ENCODE data around the gene SWT1.

- no peak for TF ChIP-seq CTCF (IDR thresholded peaks at IDR 0.05)
- no peak for TF ChIP-seq REST (IDR thresholded peaks at IDR 0.05; ENCODE audit: insufficient read depth in 1 of 2, low read depth in 2 of 2, low read length in 1 of 2)
- no peak for TF ChIP-seq SIN3A (IDR thresholded peaks at IDR 0.05; ENCODE audit: borderline replicate concordance, insufficient read depth, low read depth, low read length)
- no peak for TF ChIP-seq POLR2AphosphoS5 (IDR thresholded peaks at IDR 0.05; ENCODE audit: low read depth, low read length)
- no peak for TF ChIP-seq TCF7L2 (IDR thresholded peaks at IDR 0.05; ENCODE audit: low read depth, low read length)
Measured at GRCh38 chr1:185334182-185334581, 177.2 kb downstream of the SWT1 start.

Data from Panc1 (cell line).